GM12892 (cell line): ENCODE data around the gene KIAA1191.

Experiments
- POLR2A ChIP-seq: IDR thresholded peaks from 2 replicates; pipeline ENCODE4 v1.6.1; 2011; ENCODE audit warnings: low read depth, low read length, control low read depth
- POLR2AphosphoS5 ChIP-seq: IDR thresholded peaks from 2 replicates; pipeline ENCODE4 v1.6.1; 2011; ENCODE audit warnings: low read depth, low read length, control low read depth
- TAF1 ChIP-seq: IDR thresholded peaks from 2 replicates; pipeline ENCODE4 v1.6.1; 2011; ENCODE audit warnings: low read depth, mild to moderate bottlenecking, control low read depth, low read length, borderline replicate concordance

GRCh38 chr5:176397736-176398420, 36.3 kb upstream of the KIAA1191 start:
- no peak for TF ChIP-seq POLR2AphosphoS5
- no peak for TF ChIP-seq POLR2A
- TF ChIP-seq TAF1: no peak
